ENCODE measurements around the gene FAM217A. TPM values are rescaled to one million over a fixed set of nuclear protein-coding genes. Genes with fewer than 3 reads are reported as not detected.

FAM217A gene
- total and polyA plus RNA-seq, 4 donors = not detected

DNA sequence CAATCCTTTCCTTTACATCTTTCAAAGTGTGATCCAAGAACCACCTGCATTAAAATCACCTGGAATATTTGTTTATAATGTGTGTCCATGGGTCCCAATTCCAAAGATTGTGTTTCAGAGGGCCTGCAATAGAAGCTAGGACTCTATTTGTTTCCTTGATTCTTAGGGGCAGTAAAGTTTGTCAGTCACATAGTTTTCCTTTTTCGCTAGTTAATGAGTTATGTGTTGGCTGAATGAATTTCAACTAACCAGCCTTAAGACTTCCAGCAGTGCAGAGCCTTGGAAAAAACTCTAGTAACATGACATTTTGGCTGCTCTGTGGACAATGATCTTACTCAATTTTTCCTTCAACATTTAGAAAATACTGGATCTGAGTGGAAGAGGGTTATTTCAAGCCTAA lies 11.3 kb downstream of the FAM217A start:
- no peaks in the 10 kb centered on the region for H3K9me3 ChIP-seq (ENCODE audit: control insufficient read depth, low read length)
- no peaks in the 10 kb centered on the region for H3K4me1 ChIP-seq (ENCODE audit: control insufficient read depth in 1 of 2, insufficient read depth in 2 of 2, low read length in 2 of 2)
- H3K4me3 ChIP-seq (ENCODE audit: low read length in 2 of 2) = no peak overlapping the region
- 86 to 89% methylated on average over 1 of the region's 1 CpG for WGBS, 2 donors
- H3K36me3 ChIP-seq (ENCODE audit: control insufficient read depth in 1 of 2, insufficient read depth in 2 of 2, low read length in 1 of 2) = peaks cover 0 to under 1% of the 10 kb centered on the region in 2 donors
- H3K27ac ChIP-seq (ENCODE audit: low read depth in 1 of 2, low read length in 2 of 2) = no peak overlapping the region
- no peaks in the 10 kb centered on the region for H3K27me3 ChIP-seq (ENCODE audit: control insufficient read depth in 1 of 2, insufficient read depth in 2 of 2, low read length in 1 of 2)
- DNase-seq = no peak
- ATAC-seq (ENCODE audit: low FRiP score) = no peak
- intact Hi-C loops (cut with DNase I) = no loop called here

DNA sequence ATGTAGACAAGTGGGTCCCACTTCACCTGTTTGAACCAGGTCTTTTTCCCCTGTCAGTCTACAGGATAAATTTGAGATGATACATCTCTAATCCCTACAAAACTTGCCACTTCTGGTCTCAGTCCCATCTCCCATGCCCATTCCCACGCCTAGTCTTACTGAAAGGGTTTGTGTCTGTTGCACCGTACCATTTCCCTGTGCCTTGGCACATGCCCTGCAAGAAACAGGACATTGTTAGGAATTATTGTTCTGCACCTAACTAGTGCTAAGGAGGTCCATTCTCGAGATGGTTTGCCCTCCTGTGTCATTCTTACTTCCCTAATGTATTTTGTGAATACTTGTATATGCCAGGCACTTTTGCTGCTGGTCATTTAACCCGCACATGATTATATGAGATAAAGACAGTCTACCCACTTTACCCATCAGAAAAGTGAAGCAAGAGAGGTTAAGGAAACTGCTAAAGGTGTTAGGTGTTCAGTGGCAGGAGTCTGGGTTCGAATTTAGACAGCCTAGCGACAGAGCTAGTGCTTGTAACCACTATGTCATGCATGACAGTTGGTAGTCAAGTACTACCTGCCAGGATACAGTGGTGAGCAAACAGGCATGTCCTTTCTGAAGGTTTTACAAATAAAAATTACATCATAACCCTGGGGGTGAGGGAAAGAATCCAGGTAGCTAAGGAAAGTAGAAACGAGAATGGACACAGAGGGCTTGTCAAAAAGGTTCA lies 12.7 kb downstream of the FAM217A start:
- ATAC-seq (ENCODE audit: low FRiP score) = no peak
- intact Hi-C loops (cut with DNase I) = no loop called here

DNA sequence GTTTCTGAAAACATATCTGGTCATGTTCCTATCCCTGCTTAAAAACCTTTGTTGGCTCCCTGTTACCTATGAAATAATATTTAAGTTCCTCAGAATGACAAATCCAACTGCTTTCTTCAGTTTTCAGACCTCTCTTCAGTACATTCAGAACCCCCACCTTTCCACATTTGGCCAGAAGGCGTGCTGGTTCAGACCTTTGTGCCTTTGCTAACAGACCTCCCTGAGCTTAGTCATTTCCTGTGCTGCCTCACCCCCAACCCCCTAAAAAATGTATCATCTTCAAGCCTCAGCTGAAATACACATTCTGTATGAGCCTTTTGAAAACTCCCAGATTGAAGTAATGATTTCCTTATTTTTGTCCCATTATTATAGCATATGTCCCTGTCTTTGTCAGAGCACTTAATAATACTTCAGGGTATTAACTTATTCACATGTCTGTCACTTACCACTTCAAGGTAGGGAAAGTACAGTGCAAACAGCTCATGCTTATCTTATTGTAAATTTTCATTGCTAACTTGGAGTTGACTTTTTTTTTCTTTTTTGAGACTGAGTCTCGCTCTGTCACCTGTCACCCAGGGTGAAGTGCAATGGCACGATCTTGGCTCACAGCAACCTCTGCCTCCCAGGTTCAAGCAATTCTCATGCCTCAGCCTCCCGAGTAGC lies 19.7 kb downstream of the FAM217A start:
- no peak for ATAC-seq (ENCODE audit: low FRiP score)
- H3K4me1 ChIP-seq (ENCODE audit: control insufficient read depth in 1 of 2, insufficient read depth in 2 of 2, low read length in 2 of 2) = no peaks in the 10 kb centered on the region
- no peaks in the 10 kb centered on the region for H3K9me3 ChIP-seq (ENCODE audit: control insufficient read depth, low read length)
- peaks cover 3 to 8% of the 10 kb centered on the region in 2 donors for H3K36me3 ChIP-seq (ENCODE audit: control insufficient read depth in 1 of 2, insufficient read depth in 2 of 2, low read length in 1 of 2)
- no peak overlapping the region for H3K4me3 ChIP-seq (ENCODE audit: low read length in 2 of 2)
- no peak for DNase-seq
- 84 to 89% methylated on average over 4 of the region's 4 CpGs for WGBS, 2 donors
- intact Hi-C loops (cut with DNase I) = loop anchor here (5.0 kb wide), 1 partner anchor 98 kb away; no protein-coding TSS in a partner anchor
- no peak overlapping the region for H3K27ac ChIP-seq (ENCODE audit: low read depth in 1 of 2, low read length in 2 of 2)
- no peaks in the 10 kb centered on the region for H3K27me3 ChIP-seq (ENCODE audit: control insufficient read depth in 1 of 2, insufficient read depth in 2 of 2, low read length in 1 of 2)

More for the DNA sequence above, 12.7 kb downstream of the FAM217A start:
- WGBS, 2 donors = 69 to 79% methylated on average over 7 of the region's 7 CpGs
- Histone ChIP-seq H3K9me3 (ENCODE audit: control insufficient read depth, low read length) (no peaks in the 10 kb centered on the region), H3K4me1 (ENCODE audit: control insufficient read depth in 1 of 2, insufficient read depth in 2 of 2, low read length in 2 of 2) (no peaks in the 10 kb centered on the region), H3K27ac (ENCODE audit: low read depth in 1 of 2, low read length in 2 of 2) (no peak overlapping the region), H3K36me3 (ENCODE audit: control insufficient read depth in 1 of 2, insufficient read depth in 2 of 2, low read length in 1 of 2) (peaks cover 0 to 3% of the 10 kb centered on the region in 2 donors), H3K4me3 (ENCODE audit: low read length in 2 of 2) (no peak overlapping the region), H3K27me3 (ENCODE audit: control insufficient read depth in 1 of 2, insufficient read depth in 2 of 2, low read length in 1 of 2) (no peaks in the 10 kb centered on the region)
- DNase-seq = no peak

DNA sequence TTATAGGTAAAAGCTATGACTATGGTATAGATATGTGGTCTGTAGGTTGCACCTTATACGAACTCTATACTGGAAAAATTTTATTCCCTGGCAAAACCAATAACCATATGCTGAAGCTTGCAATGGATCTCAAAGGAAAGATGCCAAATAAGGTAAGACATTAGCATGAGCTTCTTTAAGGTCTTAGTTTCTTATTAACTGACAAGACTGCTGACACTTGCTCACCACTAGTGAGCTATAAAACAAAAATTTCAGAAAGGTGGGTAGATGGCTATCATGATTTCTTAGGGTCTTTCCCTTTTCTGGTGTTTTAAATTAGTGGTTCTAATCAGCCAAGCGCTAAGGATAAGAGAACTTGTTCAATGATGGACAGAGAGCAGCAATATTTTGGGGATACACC lies 21.9 kb downstream of the FAM217A start:
- H3K4me1 ChIP-seq (ENCODE audit: control insufficient read depth in 1 of 2, insufficient read depth in 2 of 2, low read length in 2 of 2) = no peaks in the 10 kb centered on the region
- no peak overlapping the region for H3K4me3 ChIP-seq (ENCODE audit: low read length in 2 of 2)
- ATAC-seq (ENCODE audit: low FRiP score) (no peak), DNase-seq (no peak)
- intact Hi-C loops (cut with DNase I) = loop anchor here (5.0 kb wide), 1 partner anchor 100 kb away; no protein-coding TSS in a partner anchor
- H3K36me3 ChIP-seq (ENCODE audit: control insufficient read depth in 1 of 2, insufficient read depth in 2 of 2, low read length in 1 of 2) = peaks cover 0 to 9% of the 10 kb centered on the region in 2 donors
- 95 to 97% methylated on average over 2 of the region's 2 CpGs for WGBS, 2 donors
- no peak overlapping the region for H3K27ac ChIP-seq (ENCODE audit: low read depth in 1 of 2, low read length in 2 of 2)
- no peaks in the 10 kb centered on the region for H3K27me3 ChIP-seq (ENCODE audit: control insufficient read depth in 1 of 2, insufficient read depth in 2 of 2, low read length in 1 of 2)
- H3K9me3 ChIP-seq (ENCODE audit: control insufficient read depth, low read length) = no peaks in the 10 kb centered on the region

DNA sequence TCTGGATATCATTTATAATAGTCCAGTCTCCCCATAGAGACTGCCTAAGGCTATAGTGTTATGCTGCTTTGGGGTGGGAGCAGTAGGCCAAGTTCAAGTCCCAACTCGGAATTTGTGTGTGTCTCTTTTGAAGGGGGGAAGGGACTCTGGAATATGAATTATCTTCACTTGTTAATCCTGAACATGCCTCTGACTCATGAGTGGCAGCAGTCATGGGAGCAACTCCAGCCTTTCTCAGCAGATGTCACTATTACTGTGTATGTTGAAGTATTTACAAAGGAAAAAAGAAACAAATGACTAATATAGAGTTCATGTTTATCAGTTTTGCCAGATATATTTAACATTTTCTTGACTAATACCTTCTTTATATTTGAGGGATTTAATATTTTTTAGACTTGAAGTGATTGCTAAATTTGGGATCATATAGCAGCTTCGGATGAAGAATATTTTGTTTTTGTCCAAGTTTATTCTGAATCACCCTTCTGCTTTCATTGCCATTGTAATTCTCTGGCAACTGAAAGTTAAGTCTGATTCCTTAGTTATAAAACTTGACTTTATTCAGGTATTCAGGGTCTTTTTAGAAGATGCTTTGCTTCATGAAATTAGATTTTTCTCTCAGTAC lies 23.4 kb downstream of the FAM217A start:
- intact Hi-C loops (cut with DNase I) = loop anchor here (5.0 kb wide), 1 partner anchor 102 kb away; no protein-coding TSS in a partner anchor
- H3K36me3 ChIP-seq (ENCODE audit: control insufficient read depth in 1 of 2, insufficient read depth in 2 of 2, low read length in 1 of 2) = peaks cover 0 to 5% of the 10 kb centered on the region in 2 donors
- no peak for ATAC-seq (ENCODE audit: low FRiP score)
- DNase-seq = no peak
- H3K27ac ChIP-seq (ENCODE audit: low read depth in 1 of 2, low read length in 2 of 2) = no peak overlapping the region
- H3K27me3 ChIP-seq (ENCODE audit: control insufficient read depth in 1 of 2, insufficient read depth in 2 of 2, low read length in 1 of 2) = no peaks in the 10 kb centered on the region
- WGBS, 2 donors = 5 to 11% methylated on average over 2 of the region's 2 CpGs
- no peaks in the 10 kb centered on the region for H3K4me1 ChIP-seq (ENCODE audit: control insufficient read depth in 1 of 2, insufficient read depth in 2 of 2, low read length in 2 of 2)
- H3K4me3 ChIP-seq (ENCODE audit: low read length in 2 of 2) = no peak overlapping the region
- no peaks in the 10 kb centered on the region for H3K9me3 ChIP-seq (ENCODE audit: control insufficient read depth, low read length)

DNA sequence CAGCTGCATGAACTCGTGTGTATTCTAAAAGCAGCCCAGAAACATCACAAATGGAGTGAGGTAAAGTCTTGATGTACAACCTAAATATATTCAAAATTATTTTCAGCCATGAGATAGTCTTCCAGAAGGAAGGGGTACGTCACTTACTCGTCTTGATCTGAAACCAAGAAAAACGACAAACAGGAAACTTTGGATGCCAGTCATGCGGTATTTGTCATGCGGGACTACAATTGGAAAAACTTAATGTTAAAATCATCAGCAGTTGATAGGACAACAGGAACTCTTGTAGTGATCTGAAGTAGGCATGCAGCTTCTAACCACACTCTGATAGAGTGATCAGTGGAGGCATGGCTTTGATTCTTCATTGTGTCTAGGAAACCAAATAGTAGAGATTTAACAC lies 29.7 kb downstream of the FAM217A start:
- Histone ChIP-seq H3K36me3 (ENCODE audit: control insufficient read depth in 1 of 2, insufficient read depth in 2 of 2, low read length in 1 of 2) (peaks cover 3 to 8% of the 10 kb centered on the region in 2 donors), H3K27ac (ENCODE audit: low read depth in 1 of 2, low read length in 2 of 2) (no peak overlapping the region), H3K4me1 (ENCODE audit: control insufficient read depth in 1 of 2, insufficient read depth in 2 of 2, low read length in 2 of 2) (no peaks in the 10 kb centered on the region), H3K4me3 (ENCODE audit: low read length in 2 of 2) (no peak overlapping the region), H3K9me3 (ENCODE audit: control insufficient read depth, low read length) (no peaks in the 10 kb centered on the region), H3K27me3 (ENCODE audit: control insufficient read depth in 1 of 2, insufficient read depth in 2 of 2, low read length in 1 of 2) (no peaks in the 10 kb centered on the region)
- 68 to 69% methylated on average over 6 of the region's 6 CpGs for WGBS, 2 donors
- DNase-seq (no peak), ATAC-seq (ENCODE audit: low FRiP score) (no peak)
- intact Hi-C loops (cut with DNase I) = no loop called here

DNA sequence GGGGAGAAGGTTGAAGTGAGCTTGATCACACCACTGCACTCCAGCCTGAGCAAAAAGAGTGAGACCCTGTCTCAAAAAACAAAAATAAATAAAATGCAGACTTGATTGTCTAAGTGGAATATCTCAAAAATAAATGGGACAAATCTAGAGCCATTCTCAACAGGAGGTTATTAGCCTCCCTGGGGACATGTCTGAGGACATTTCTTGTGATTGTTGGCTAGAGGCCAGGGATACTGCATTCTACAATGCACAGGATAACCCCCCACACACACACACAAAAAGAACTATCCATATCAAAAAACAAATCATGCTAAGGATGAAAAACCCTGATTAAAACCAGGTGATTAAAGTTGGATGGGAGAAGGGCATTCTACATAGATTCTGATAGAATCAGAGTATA lies 37.5 kb downstream of the FAM217A start:
- DNase-seq (no peak), ATAC-seq (ENCODE audit: low FRiP score) (no peak)
- intact Hi-C loops (cut with DNase I) = no loop called here
- H3K27me3 ChIP-seq (ENCODE audit: control insufficient read depth in 1 of 2, insufficient read depth in 2 of 2, low read length in 1 of 2) = no peaks in the 10 kb centered on the region
- no peak overlapping the region for H3K27ac ChIP-seq (ENCODE audit: low read depth in 1 of 2, low read length in 2 of 2)
- H3K4me3 ChIP-seq (ENCODE audit: low read length in 2 of 2) = no peak overlapping the region
- H3K4me1 ChIP-seq (ENCODE audit: control insufficient read depth in 1 of 2, insufficient read depth in 2 of 2, low read length in 2 of 2) = no peaks in the 10 kb centered on the region
- peaks cover 6 to 9% of the 10 kb centered on the region in 2 donors for H3K36me3 ChIP-seq (ENCODE audit: control insufficient read depth in 1 of 2, insufficient read depth in 2 of 2, low read length in 1 of 2)
- no peaks in the 10 kb centered on the region for H3K9me3 ChIP-seq (ENCODE audit: control insufficient read depth, low read length)

DNA sequence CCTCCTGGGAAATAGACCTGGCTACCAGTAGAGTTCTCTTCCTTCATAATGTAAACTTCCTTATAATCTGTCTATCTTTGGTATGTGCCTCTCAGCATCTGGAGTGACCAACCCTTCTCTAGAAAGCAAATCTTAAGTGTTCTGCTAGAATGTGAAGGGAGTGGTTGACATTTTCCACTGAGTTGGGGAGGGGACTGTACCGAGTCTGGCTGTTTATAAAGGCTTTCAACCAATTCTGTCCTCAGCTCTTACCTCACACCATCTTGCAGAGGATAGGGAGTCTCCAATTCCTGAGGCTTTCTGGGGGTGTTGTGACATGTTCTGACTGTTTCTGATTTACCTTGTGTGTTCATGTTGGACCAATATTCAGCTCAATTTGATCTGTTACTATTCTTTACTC lies 39.6 kb downstream of the FAM217A start:
- Histone ChIP-seq H3K4me1 (ENCODE audit: control insufficient read depth in 1 of 2, insufficient read depth in 2 of 2, low read length in 2 of 2) (no peaks in the 10 kb centered on the region), H3K27me3 (ENCODE audit: control insufficient read depth in 1 of 2, insufficient read depth in 2 of 2, low read length in 1 of 2) (no peaks in the 10 kb centered on the region), H3K27ac (ENCODE audit: low read depth in 1 of 2, low read length in 2 of 2) (no peak overlapping the region), H3K9me3 (ENCODE audit: control insufficient read depth, low read length) (no peaks in the 10 kb centered on the region), H3K4me3 (ENCODE audit: low read length in 2 of 2) (no peak overlapping the region), H3K36me3 (ENCODE audit: control insufficient read depth in 1 of 2, insufficient read depth in 2 of 2, low read length in 1 of 2) (peaks cover 4 to 9% of the 10 kb centered on the region in 2 donors)
- DNase-seq = no peak
- intact Hi-C loops (cut with DNase I) = no loop called here
- 5 to 14% methylated on average over 1 of the region's 1 CpG for WGBS, 2 donors
- ATAC-seq (ENCODE audit: low FRiP score) = no peak

All from aorta (tissue), 5 donors.